ENCODE results near the gene LARGE1.

Gene LARGE1

GRCh38 chr22:33687464-33687863 lies 232.8 kb downstream of the LARGE1 start:
- H3K79me2 ChIP-seq (ENCODE audit: insufficient read depth, low read length), result no peaks in the 10 kb centered on the region
- H3F3A ChIP-seq (ENCODE audit: low read depth), result no peaks in the 10 kb centered on the region
- H3K9ac ChIP-seq (ENCODE audit: low read depth, low read length, poor library complexity, severe bottlenecking), result no peak overlapping the region
- H3K9me3 ChIP-seq (ENCODE audit: insufficient read depth, low read depth, low read length), result peaks cover 6% of the 10 kb centered on the region; the same call in 1 of the 2 replicates
- no peaks in the 10 kb centered on the region for H3K4me1 ChIP-seq (ENCODE audit: insufficient read depth, low read length, poor library complexity, severe bottlenecking)
- H3K4me3 ChIP-seq (ENCODE audit: low read length, poor library complexity, severe bottlenecking), result no peak overlapping the region
- no peak overlapping the region for H2AFZ ChIP-seq (ENCODE audit: low read length)
- H3K9me2 ChIP-seq (replicated peaks; ENCODE audit: low read depth, low read length), result no peaks in the 10 kb centered on the region
- TF ChIP-seq EZH2phosphoT487 (IDR thresholded peaks at IDR 0.05; ENCODE audit: borderline replicate concordance), result no peak
- no peak for TF ChIP-seq CTCF (conservative IDR thresholded peaks at IDR 0.05; ENCODE audit: low read length)
- H3K27me3 ChIP-seq (ENCODE audit: insufficient read depth, low read length, poor library complexity, severe bottlenecking), result no peaks in the 10 kb centered on the region
- H3K4me2 ChIP-seq (ENCODE audit: low read depth, low read length, poor library complexity, severe bottlenecking), result no peak overlapping the region
- H3K36me3 ChIP-seq (ENCODE audit: insufficient read depth, low read length), result no peaks in the 10 kb centered on the region
- no peaks in the 10 kb centered on the region for H4K20me1 ChIP-seq (ENCODE audit: insufficient read depth, low read length, poor library complexity, severe bottlenecking)

- Histone ChIP-seq H3K9me2 (replicated peaks; ENCODE audit: low read depth, low read length) (no peaks in the 10 kb centered on the region), H3K9me3 (ENCODE audit: insufficient read depth, low read depth, low read length) (peaks cover 6% of the 10 kb centered on the region; the same call in 1 of the 2 replicates), H3K9ac (ENCODE audit: low read depth, low read length, poor library complexity, severe bottlenecking) (no peak overlapping the region), H3K79me2 (ENCODE audit: insufficient read depth, low read length) (no peaks in the 10 kb centered on the region), H3K4me1 (ENCODE audit: insufficient read depth, low read length, poor library complexity, severe bottlenecking) (no peaks in the 10 kb centered on the region), H3K36me3 (ENCODE audit: insufficient read depth, low read length) (no peaks in the 10 kb centered on the region), H4K20me1 (ENCODE audit: insufficient read depth, low read length, poor library complexity, severe bottlenecking) (no peaks in the 10 kb centered on the region), H2AFZ (ENCODE audit: low read length) (no peak overlapping the region), H3K4me3 (ENCODE audit: low read length, poor library complexity, severe bottlenecking) (no peak overlapping the region), H3K27me3 (ENCODE audit: insufficient read depth, low read length, poor library complexity, severe bottlenecking) (no peaks in the 10 kb centered on the region), H3K4me2 (ENCODE audit: low read depth, low read length, poor library complexity, severe bottlenecking) (no peak overlapping the region), H3F3A (ENCODE audit: low read depth) (no peaks in the 10 kb centered on the region)
- TF ChIP-seq CTCF (conservative IDR thresholded peaks at IDR 0.05; ENCODE audit: low read length), result no peak
- TF ChIP-seq EZH2phosphoT487 (IDR thresholded peaks at IDR 0.05; ENCODE audit: borderline replicate concordance), result no peak
These were observed 236.2 kb downstream of the LARGE1 start for GRCh38 chr22:33684087-33684486.

- H3K79me2 ChIP-seq (ENCODE audit: insufficient read depth, low read length), result no peaks in the 10 kb centered on the region
- H3K36me3 ChIP-seq (ENCODE audit: insufficient read depth, low read length), result no peaks in the 10 kb centered on the region
- H3K27me3 ChIP-seq (ENCODE audit: insufficient read depth, low read length, poor library complexity, severe bottlenecking), result no peaks in the 10 kb centered on the region
- H3K4me2 ChIP-seq (ENCODE audit: low read depth, low read length, poor library complexity, severe bottlenecking), result no peak overlapping the region
- no peaks in the 10 kb centered on the region for H4K20me1 ChIP-seq (ENCODE audit: insufficient read depth, low read length, poor library complexity, severe bottlenecking)
- peaks cover 2% of the 10 kb centered on the region; the same call in 1 of the 2 replicates for H3K9me3 ChIP-seq (ENCODE audit: insufficient read depth, low read depth, low read length)
- no peaks in the 10 kb centered on the region for H3K9me2 ChIP-seq (replicated peaks; ENCODE audit: low read depth, low read length)
- no peaks in the 10 kb centered on the region for H3F3A ChIP-seq (ENCODE audit: low read depth)
- no peak for TF ChIP-seq CTCF (conservative IDR thresholded peaks at IDR 0.05; ENCODE audit: low read length)
- no peak for TF ChIP-seq EZH2phosphoT487 (IDR thresholded peaks at IDR 0.05; ENCODE audit: borderline replicate concordance)
- no peak overlapping the region for H2AFZ ChIP-seq (ENCODE audit: low read length)
- H3K4me1 ChIP-seq (ENCODE audit: insufficient read depth, low read length, poor library complexity, severe bottlenecking), result no peaks in the 10 kb centered on the region
- no peak overlapping the region for H3K4me3 ChIP-seq (ENCODE audit: low read length, poor library complexity, severe bottlenecking)
- no peak overlapping the region for H3K9ac ChIP-seq (ENCODE audit: low read depth, low read length, poor library complexity, severe bottlenecking)
These were observed 237.3 kb downstream of the LARGE1 start for GRCh38 chr22:33682927-33683326.
